K562 (cell line): Measurements from ENCODE around the gene DNASE1L1. TPM values are rescaled to one million over a fixed set of nuclear protein-coding genes. Genes with fewer than 3 reads are reported as not detected.
A peak's percentile ranks its signal among the peaks of the same experiment; 100 is the strongest.

Source experiments
- CHD1 ChIP-seq: fragments of 200-600 bp; sonication (generic); IDR thresholded peaks from one replicate; pipeline ENCODE4 v1.6.1; 2012; ENCODE audit warnings: mild to moderate bottlenecking, moderate library complexity, low read length, inconsistent platforms
- FOSL1 ChIP-seq: fragments of 200-800 bp; sonication (Bioruptor generic); conservative IDR thresholded peaks from 2 replicates; pipeline ENCODE4 v1.6.1; 2016; ENCODE audit warnings: missing genetic modification characterization, missing compliant biosample characterization
- HNRNPUL1 ChIP-seq: fragments of 200-400 bp; formaldehyde crosslinking; IDR thresholded peaks from 2 replicates; pipeline ENCODE4 v1.6.1; 2017; ENCODE audit warnings: low read length
- NELFE ChIP-seq: IDR thresholded peaks from 2 replicates; pipeline ENCODE4 v1.6.1; 2011; ENCODE audit warnings: mild to moderate bottlenecking; ENCODE audit not compliant: insufficient read depth, insufficient read length
- POLR2G ChIP-seq: fragments of 200-400 bp; formaldehyde crosslinking; IDR thresholded peaks from 2 replicates; pipeline ENCODE4 v1.6.1; 2017; ENCODE audit warnings: low read depth, mild to moderate bottlenecking, antibody characterized with exemption, low read length, moderate library complexity
- RUNX1 ChIP-seq: sonication (generic); IDR thresholded peaks from 2 replicates; pipeline ENCODE4 v1.6.1; 2016; ENCODE audit warnings: antibody characterized with exemption, low read depth
- SIN3A ChIP-seq, 2 experiments: fragments of 150-350 bp in 1 of 2; IDR thresholded peaks; 2 replicates each; pipeline ENCODE4 v1.6.1; 2011 to 2016; ENCODE audit warnings: borderline replicate concordance in 2 of 2, low read depth in 2 of 2, low read length in 2 of 2, mild to moderate bottlenecking in 2 of 2, moderate library complexity in 2 of 2; ENCODE audit not compliant: control insufficient read depth in 1 of 2
- SP1 ChIP-seq: sonication (generic); formaldehyde crosslinking; IDR thresholded peaks from 2 replicates; pipeline ENCODE4 v1.8.1; 2022; ENCODE audit warnings: mild to moderate bottlenecking, missing genetic modification reagents
- SRSF9 ChIP-seq: fragments of 200-400 bp; formaldehyde crosslinking; IDR thresholded peaks from 2 replicates; pipeline ENCODE4 v1.6.1; 2017; ENCODE audit warnings: low read depth, low read length, borderline replicate concordance
- SUPT5H ChIP-seq: fragments of 450-650 bp; IDR thresholded peaks from 2 replicates; pipeline ENCODE4 v1.6.1; 2016
- TCF15 ChIP-seq: fragments of 250-450 bp; sonication (Bioruptor Pico); IDR thresholded peaks from 2 replicates; pipeline ENCODE4 v1.8.0; 2022; ENCODE audit warnings: moderate library complexity, mild to moderate bottlenecking, inconsistent platforms
- ZBTB49 ChIP-seq: sonication (generic); formaldehyde crosslinking; IDR thresholded peaks from 2 replicates; pipeline ENCODE4 v1.8.0; 2022; ENCODE audit warnings: missing genetic modification reagents, mild to moderate bottlenecking, borderline replicate concordance
- ZHX1 ChIP-seq: fragments of 150-350 bp; conservative IDR thresholded peaks from 2 replicates; pipeline ENCODE4 v1.6.1; 2014; ENCODE audit warnings: low read length
- ZNF444 ChIP-seq: fragments of 250-450 bp; sonication (Bioruptor Pico); IDR thresholded peaks from 2 replicates; pipeline ENCODE4 v1.4.0; 2020; ENCODE audit warnings: mild to moderate bottlenecking, moderate library complexity
- ZSCAN29 ChIP-seq: fragments of 450-650 bp; IDR thresholded peaks from 2 replicates; pipeline ENCODE4 v1.6.1; 2017
- polyA plus RNA-seq, 8 experiments: library from polyadenylated mRNA; depleted of rRNA in 4 of 8; stranded (reverse) in 5 of 8; unstranded in 3 of 8; fragments of >200 nt; fragmentation: Nextera tagmentation in 2 of 8; fragmentation: Illumina TruSeq in 1 of 8; extraction: Ambion mirVana in 2 of 8; extraction: Trizol in 1 of 8; gene quantifications; 2 replicates each; pipeline versions ENCODE4 v1.2.1 to v1.2.3, GENCODE V29; 2011 to 2014; ENCODE audit warnings: inconsistent platforms in 1 of 8, missing spikeins in 1 of 8
- total RNA-seq, 7 experiments: library from RNA; depleted of rRNA in 6 of 7; stranded (reverse); fragments of >200 nt in 6 of 7; fragmentation: Illumina TruSeq in 2 of 7; extraction: Trizol in 2 of 7; gene quantifications; 2 replicates each; pipeline versions ENCODE4 v1.2.1 to v1.2.3, GENCODE V29; 2011 to 2021; ENCODE audit warnings: low replicate concordance in 1 of 7
- TF ChIP-seq, protein P1 (sequence below): fragments of 250-450 bp; sonication (Bioruptor Pico); IDR thresholded peaks from 2 replicates; pipeline ENCODE4 v1.9.0; 2021; ENCODE audit warnings: mild to moderate bottlenecking, inconsistent platforms
- TF ChIP-seq, protein P2 (sequence below), 2 experiments: IDR thresholded peaks; 2 replicates each; pipeline ENCODE4 v1.6.1; 2011; ENCODE audit warnings: borderline replicate concordance in 1 of 2, control low read depth in 1 of 2, low read depth in 1 of 2, low read length in 1 of 2, mild to moderate bottlenecking in 1 of 2, mixed read lengths in 1 of 2, moderate library complexity in 1 of 2; ENCODE audit not compliant: insufficient read depth in 1 of 2, insufficient read length in 1 of 2, poor library complexity in 1 of 2, severe bottlenecking in 1 of 2; ENCODE audit errors: extremely low read depth in 1 of 2

Gene DNASE1L1
- total and polyA plus RNA-seq, 9 of the 15 experiments (the other 6 are each of a cell fraction or from before 2014, with no cell fraction given) = 0.73 to 12.6 (median 7.9) TPM

DNA sequence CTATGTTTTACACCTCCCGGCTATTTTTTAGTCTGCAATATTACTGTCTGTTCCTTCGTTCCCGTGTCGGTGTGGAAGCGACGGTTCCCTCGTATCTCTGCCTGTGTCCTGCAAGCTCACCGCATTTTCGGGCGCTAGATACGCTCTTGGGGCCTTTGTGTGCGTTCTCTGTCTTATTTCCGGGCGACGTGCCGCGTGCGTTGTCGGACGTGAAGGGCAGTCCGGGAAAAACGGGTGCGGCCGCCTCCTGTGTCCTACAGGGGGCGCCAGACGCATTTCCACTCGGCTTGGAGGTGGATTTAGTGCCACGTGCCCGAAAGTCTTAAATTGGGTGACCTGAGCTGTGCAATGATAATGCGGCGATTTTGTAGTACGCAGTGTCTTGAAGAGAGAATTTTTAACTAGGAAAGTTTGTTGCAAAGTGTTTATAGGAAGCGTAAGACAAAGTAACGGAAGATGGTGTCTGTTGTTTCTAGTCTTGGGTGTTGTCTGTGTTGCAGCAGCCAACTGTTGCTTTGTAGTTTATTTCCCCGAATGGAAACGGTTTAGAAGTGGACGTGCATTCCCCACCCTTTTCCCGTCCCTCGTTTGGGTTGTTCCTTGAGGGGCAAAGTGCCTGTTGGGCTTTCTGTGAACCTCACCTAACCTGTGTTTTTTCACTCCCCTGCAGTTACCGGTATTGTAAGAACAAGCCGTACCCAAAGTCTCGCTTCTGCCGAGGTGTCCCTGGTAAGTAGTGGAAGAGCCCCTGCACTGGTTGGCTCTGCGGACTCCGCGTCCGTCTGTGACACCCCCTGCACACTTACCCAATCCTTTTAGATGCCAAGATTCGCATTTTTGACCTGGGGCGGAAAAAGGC lies 10.2 kb downstream of the DNASE1L1 start (continued):
- TF ChIP-seq ZNF444 (CRISPR knock-in tag) = no peak
- peak; percentile 18 for TF ChIP-seq FOSL1 (tag)
- TF ChIP-seq ZBTB49 = no peak
- TF ChIP-seq TCF15 (CRISPR knock-in tag) = no peak
- peak; percentile 71; the same call in 1 of the 2 replicates for TF ChIP-seq HNRNPUL1
- peak; percentile 85 for TF ChIP-seq CHD1
- TF ChIP-seq ZHX1 = no peak
- TF ChIP-seq, protein P1, sequence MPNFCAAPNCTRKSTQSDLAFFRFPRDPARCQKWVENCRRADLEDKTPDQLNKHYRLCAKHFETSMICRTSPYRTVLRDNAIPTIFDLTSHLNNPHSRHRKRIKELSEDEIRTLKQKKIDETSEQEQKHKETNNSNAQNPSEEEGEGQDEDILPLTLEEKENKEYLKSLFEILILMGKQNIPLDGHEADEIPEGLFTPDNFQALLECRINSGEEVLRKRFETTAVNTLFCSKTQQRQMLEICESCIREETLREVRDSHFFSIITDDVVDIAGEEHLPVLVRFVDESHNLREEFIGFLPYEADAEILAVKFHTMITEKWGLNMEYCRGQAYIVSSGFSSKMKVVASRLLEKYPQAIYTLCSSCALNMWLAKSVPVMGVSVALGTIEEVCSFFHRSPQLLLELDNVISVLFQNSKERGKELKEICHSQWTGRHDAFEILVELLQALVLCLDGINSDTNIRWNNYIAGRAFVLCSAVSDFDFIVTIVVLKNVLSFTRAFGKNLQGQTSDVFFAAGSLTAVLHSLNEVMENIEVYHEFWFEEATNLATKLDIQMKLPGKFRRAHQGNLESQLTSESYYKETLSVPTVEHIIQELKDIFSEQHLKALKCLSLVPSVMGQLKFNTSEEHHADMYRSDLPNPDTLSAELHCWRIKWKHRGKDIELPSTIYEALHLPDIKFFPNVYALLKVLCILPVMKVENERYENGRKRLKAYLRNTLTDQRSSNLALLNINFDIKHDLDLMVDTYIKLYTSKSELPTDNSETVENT (CRISPR knock-in tag) = no peak
- peak; percentile 16; the same call in 1 of the 2 replicates for TF ChIP-seq SP1 (CRISPR knock-in tag)
- TF ChIP-seq ZSCAN29 = no peak
- TF ChIP-seq NELFE = no peak
- TF ChIP-seq SIN3A (IDR thresholded peaks at IDR 0.05; ENCODE audit: borderline replicate concordance in 2 of 2, control insufficient read depth in 1 of 2, low read depth in 2 of 2, low read length in 2 of 2) = peak in 1 of 2 experiments; percentile 2; a peak in 1 of 4 replicates
- TF ChIP-seq SRSF9 = no peak
- TF ChIP-seq, protein P2, sequence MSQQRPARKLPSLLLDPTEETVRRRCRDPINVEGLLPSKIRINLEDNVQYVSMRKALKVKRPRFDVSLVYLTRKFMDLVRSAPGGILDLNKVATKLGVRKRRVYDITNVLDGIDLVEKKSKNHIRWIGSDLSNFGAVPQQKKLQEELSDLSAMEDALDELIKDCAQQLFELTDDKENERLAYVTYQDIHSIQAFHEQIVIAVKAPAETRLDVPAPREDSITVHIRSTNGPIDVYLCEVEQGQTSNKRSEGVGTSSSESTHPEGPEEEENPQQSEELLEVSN (IDR thresholded peaks at IDR 0.05; ENCODE audit: borderline replicate concordance in 1 of 2, extremely low read depth in 1 of 2, insufficient read depth in 1 of 2, insufficient read length in 1 of 2, low read depth in 1 of 2, low read length in 1 of 2, poor library complexity in 1 of 2, severe bottlenecking in 1 of 2) = peak in 1 of 2 experiments; percentile 72
- no peak for TF ChIP-seq RUNX1
- TF ChIP-seq POLR2G = peak; percentile 79
- TF ChIP-seq SUPT5H = no peak
